ENCODE results near the gene CCDC141.
A peak's percentile ranks its signal among the peaks of the same experiment; 100 is the strongest.

Gene CCDC141

GRCh38 chr2:178962152-178962551 is 87.8 kb downstream of the CCDC141 start:
- no peak for DNase-seq

- no peak for DNase-seq
Observed at GRCh38 chr2:178954049-178954448, 95.9 kb downstream of the CCDC141 start.

GRCh38 chr2:178951266-178952006 is 98.5 kb downstream of the CCDC141 start:
- no peak for DNase-seq

- no peak for DNase-seq
Observed at GRCh38 chr2:178949584-178949983, 100.4 kb downstream of the CCDC141 start.

- DNase-seq, result no peak
Observed at GRCh38 chr2:178949151-178949550, 100.8 kb downstream of the CCDC141 start.

GRCh38 chr2:178947006-178947405 is 102.9 kb downstream of the CCDC141 start:
- no peak for DNase-seq

- DNase-seq, result no peak
Observed at GRCh38 chr2:178946494-178946893, 103.4 kb downstream of the CCDC141 start.

GRCh38 chr2:178943745-178944144 is 106.2 kb downstream of the CCDC141 start:
- no peak for DNase-seq

GRCh38 chr2:178934571-178934970 is 115.4 kb downstream of the CCDC141 start:
- DNase-seq, result no peak

GRCh38 chr2:178933493-178933892 is 116.4 kb downstream of the CCDC141 start:
- DNase-seq, result no peak

- no peak for DNase-seq
Observed at GRCh38 chr2:178928077-178928476, 121.9 kb downstream of the CCDC141 start.

GRCh38 chr2:178927173-178927572 is 122.8 kb downstream of the CCDC141 start:
- DNase-seq, result no peak

GRCh38 chr2:178924817-178925216 is 125.1 kb downstream of the CCDC141 start:
- DNase-seq, result no peak

- DNase-seq, result no peak
Observed at GRCh38 chr2:178923546-178923945, 126.4 kb downstream of the CCDC141 start.

- no peak for DNase-seq
Observed at GRCh38 chr2:178920916-178921513, 128.9 kb downstream of the CCDC141 start.

- DNase-seq, result no peak
Observed at GRCh38 chr2:178917555-178917954, 132.4 kb downstream of the CCDC141 start.

- no peak for DNase-seq
Observed at GRCh38 chr2:178915423-178916173, 134.3 kb downstream of the CCDC141 start.

GRCh38 chr2:178914259-178914849 is 135.6 kb downstream of the CCDC141 start:
- DNase-seq, result peak; percentile 80

GRCh38 chr2:178913049-178913441 is 136.9 kb downstream of the CCDC141 start:
- no peak for DNase-seq

- peak; percentile 13 for DNase-seq
Observed at GRCh38 chr2:178912416-178913048, 137.4 kb downstream of the CCDC141 start.

GRCh38 chr2:178911039-178911438 is 138.9 kb downstream of the CCDC141 start:
- DNase-seq, result no peak

- DNase-seq, result no peak
Observed at GRCh38 chr2:178910005-178910404, 139.9 kb downstream of the CCDC141 start.

- DNase-seq, result no peak
Observed at GRCh38 chr2:178909507-178909906, 140.4 kb downstream of the CCDC141 start.
